Astrocyte (in vitro differentiated cells and primary cell): ENCODE measurements around the gene HSD11B2. TPM values are rescaled to one million over a fixed set of nuclear protein-coding genes. Genes with fewer than 3 reads are reported as not detected.

ENCODE experiments used
- DNase-seq: peaks from one replicate; pipeline ENCODE4 v3.0.0-alpha.2; 2010; ENCODE audit warnings: low read depth
- FAIRE-seq: peaks from 2 replicates; lab custom pipeline; 2011; peaks lifted over from hg19 to GRCh38; lab: Jason Lieb, UNC
- H2AFZ ChIP-seq: 2 replicates; pipeline ENCODE4 v1.6.0; 2012; ENCODE audit warnings: low read depth, low read length, inconsistent platforms
- H3K27ac ChIP-seq: 2 replicates; pipeline ENCODE4 v1.5.1; 2011; ENCODE audit warnings: low read depth, low read length, inconsistent platforms
- H3K27me3 ChIP-seq: 2 replicates; pipeline ENCODE4 v1.6.0; 2011; ENCODE audit warnings: low read length, inconsistent platforms; ENCODE audit not compliant: insufficient read depth
- H3K36me3 ChIP-seq: 2 replicates; pipeline ENCODE4 v1.5.1; 2011; ENCODE audit warnings: low read length, inconsistent platforms; ENCODE audit not compliant: insufficient read depth
- H3K4me1 ChIP-seq: 2 replicates; pipeline ENCODE4 v1.5.1; 2011; ENCODE audit warnings: low read length, inconsistent platforms; ENCODE audit not compliant: insufficient read depth
- H3K4me2 ChIP-seq: 2 replicates; pipeline ENCODE4 v1.6.0; 2012; ENCODE audit warnings: low read length, inconsistent platforms
- H3K4me3 ChIP-seq: 2 replicates; pipeline ENCODE4 v1.5.1; 2011; ENCODE audit warnings: low read depth, mild to moderate bottlenecking, low read length, inconsistent platforms; ENCODE audit not compliant: insufficient read depth
- H3K79me2 ChIP-seq: 2 replicates; pipeline ENCODE4 v1.6.0; 2012; ENCODE audit warnings: mild to moderate bottlenecking, low read length, inconsistent platforms; ENCODE audit not compliant: insufficient read depth
- H3K9ac ChIP-seq: 2 replicates; pipeline ENCODE4 v1.6.0; 2012; ENCODE audit warnings: mild to moderate bottlenecking, low read length, inconsistent platforms
- H3K9me3 ChIP-seq: 2 replicates; pipeline ENCODE4 v1.5.1; 2012; ENCODE audit warnings: low read depth, mild to moderate bottlenecking, low read length, inconsistent platforms; ENCODE audit not compliant: insufficient read depth
- H4K20me1 ChIP-seq: 2 replicates; pipeline ENCODE4 v1.6.0; 2012; ENCODE audit warnings: low read length, inconsistent platforms; ENCODE audit not compliant: insufficient read depth
- H3K27ac Mint-ChIP-seq: one replicate; pipeline ENCODE4 v1.8.0; 2021; ENCODE audit warnings: mild to moderate bottlenecking, mixed read lengths; ENCODE audit not compliant: unreplicated experiment
- H3K27me3 Mint-ChIP-seq: one replicate; pipeline ENCODE4 v1.8.0; 2021; ENCODE audit warnings: low read depth, mixed read lengths; ENCODE audit not compliant: unreplicated experiment
- H3K36me3 Mint-ChIP-seq: one replicate; pipeline ENCODE4 v1.8.0; 2021; ENCODE audit warnings: low read depth, mixed read lengths; ENCODE audit not compliant: unreplicated experiment
- H3K4me1 Mint-ChIP-seq: one replicate; pipeline ENCODE4 v1.8.0; 2021; ENCODE audit warnings: low read depth, mixed read lengths; ENCODE audit not compliant: unreplicated experiment
- H3K4me3 Mint-ChIP-seq: one replicate; pipeline ENCODE4 v1.8.0; 2021; ENCODE audit warnings: mild to moderate bottlenecking, moderate library complexity, mixed read lengths; ENCODE audit not compliant: unreplicated experiment
- H3K9me3 Mint-ChIP-seq: one replicate; pipeline ENCODE4 v1.8.0; 2021; ENCODE audit warnings: mild to moderate bottlenecking, mixed read lengths; ENCODE audit not compliant: unreplicated experiment
- EZH2 ChIP-seq: IDR thresholded peaks from 2 replicates; pipeline ENCODE4 v1.6.1; 2012; ENCODE audit warnings: mild to moderate bottlenecking, low read length, inconsistent platforms; ENCODE audit not compliant: insufficient read depth
- total RNA-seq: library from RNA; stranded (reverse); gene quantifications from 2 replicates; pipeline ENCODE4 v1.2.1, GENCODE V29; 2021
- TF ChIP-seq, protein P1 (sequence below): IDR thresholded peaks from 2 replicates; pipeline ENCODE4 v1.5.1; 2011; ENCODE audit warnings: low read depth, mild to moderate bottlenecking, inconsistent platforms, low read length, moderate library complexity; ENCODE audit not compliant: insufficient read depth

HSD11B2 gene
- total RNA-seq, 1 donor from 2014 or later, result not detected

DNA sequence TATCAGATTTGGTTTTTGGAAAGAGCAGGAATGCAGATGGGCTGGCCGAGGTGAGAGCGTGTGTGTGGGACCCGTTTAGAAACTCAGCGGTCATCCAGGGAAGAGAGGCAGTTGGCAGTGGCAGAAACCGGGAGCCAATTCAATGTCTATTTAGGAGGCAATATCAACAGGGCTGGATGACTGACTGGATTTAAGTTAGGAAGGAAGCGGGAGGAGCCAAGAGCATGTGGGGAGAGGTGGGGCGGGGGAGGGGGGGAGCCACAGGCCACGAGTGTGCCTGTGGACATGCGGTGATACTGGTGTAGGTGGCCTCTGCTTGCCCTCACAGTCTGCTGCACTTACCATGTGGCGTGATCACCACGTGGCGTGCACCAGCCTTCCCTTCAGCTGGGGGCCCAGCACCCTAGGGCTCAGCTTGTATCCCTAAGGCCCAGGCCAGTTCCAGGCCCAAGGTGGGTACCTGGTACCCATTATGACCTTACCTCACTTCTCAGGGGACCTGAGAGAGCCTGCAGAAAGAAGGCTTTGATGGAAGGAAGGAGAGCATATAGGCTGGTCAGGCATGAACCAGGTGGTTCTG is 26.9 kb upstream of the HSD11B2 start:
- Histone ChIP-seq H4K20me1 (peaks cover 4% of the 10 kb centered on the region), H3K4me2 (no peak overlapping the region), H3K79me2 (no peaks in the 10 kb centered on the region), H3K27me3 (no peaks in the 10 kb centered on the region), H3K9ac (no peak overlapping the region), H3K4me3 (no peak overlapping the region), H2AFZ (no peak overlapping the region), H3K9me3 (no peaks in the 10 kb centered on the region), H3K36me3 (no peaks in the 10 kb centered on the region), H3K27ac (no peak overlapping the region), H3K4me1 (peaks cover 23% of the 10 kb centered on the region)
- peaks cover 11% of the 10 kb centered on the region for H3K4me1 Mint-ChIP-seq
- no peak overlapping the region for H3K27ac Mint-ChIP-seq
- TF ChIP-seq, protein P1, sequence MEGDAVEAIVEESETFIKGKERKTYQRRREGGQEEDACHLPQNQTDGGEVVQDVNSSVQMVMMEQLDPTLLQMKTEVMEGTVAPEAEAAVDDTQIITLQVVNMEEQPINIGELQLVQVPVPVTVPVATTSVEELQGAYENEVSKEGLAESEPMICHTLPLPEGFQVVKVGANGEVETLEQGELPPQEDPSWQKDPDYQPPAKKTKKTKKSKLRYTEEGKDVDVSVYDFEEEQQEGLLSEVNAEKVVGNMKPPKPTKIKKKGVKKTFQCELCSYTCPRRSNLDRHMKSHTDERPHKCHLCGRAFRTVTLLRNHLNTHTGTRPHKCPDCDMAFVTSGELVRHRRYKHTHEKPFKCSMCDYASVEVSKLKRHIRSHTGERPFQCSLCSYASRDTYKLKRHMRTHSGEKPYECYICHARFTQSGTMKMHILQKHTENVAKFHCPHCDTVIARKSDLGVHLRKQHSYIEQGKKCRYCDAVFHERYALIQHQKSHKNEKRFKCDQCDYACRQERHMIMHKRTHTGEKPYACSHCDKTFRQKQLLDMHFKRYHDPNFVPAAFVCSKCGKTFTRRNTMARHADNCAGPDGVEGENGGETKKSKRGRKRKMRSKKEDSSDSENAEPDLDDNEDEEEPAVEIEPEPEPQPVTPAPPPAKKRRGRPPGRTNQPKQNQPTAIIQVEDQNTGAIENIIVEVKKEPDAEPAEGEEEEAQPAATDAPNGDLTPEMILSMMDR, result no peak
- no peak for TF ChIP-seq EZH2
- no peaks in the 10 kb centered on the region for H3K9me3 Mint-ChIP-seq
- DNase-seq (no peak), FAIRE-seq (no peak)
- H3K4me3 Mint-ChIP-seq, result no peak overlapping the region
- peaks cover 27% of the 10 kb centered on the region for H3K27me3 Mint-ChIP-seq
- peaks cover 4% of the 10 kb centered on the region for H3K36me3 Mint-ChIP-seq

DNA sequence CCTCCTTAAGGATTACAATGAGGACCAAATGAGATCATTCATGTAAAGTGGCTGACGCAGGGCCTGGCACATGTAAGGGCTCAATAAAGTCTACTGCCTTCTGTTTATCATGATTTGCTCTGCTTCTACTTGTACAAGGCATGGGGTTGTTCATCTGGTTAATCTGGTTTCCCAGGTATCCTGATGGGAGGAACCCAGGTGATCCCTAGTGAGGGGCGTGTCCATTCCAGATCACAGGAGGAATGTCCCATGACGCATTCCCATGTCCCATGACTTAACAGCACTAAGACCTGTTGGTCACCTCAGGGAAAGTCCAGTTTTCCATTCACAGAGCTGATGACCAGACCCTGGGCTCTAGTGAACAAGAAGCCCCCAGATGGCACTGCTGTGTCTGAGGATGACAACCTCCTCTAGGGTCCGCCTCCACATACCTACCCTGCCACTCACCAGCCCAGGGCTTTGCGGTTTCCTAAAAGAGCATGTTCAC is 26.1 kb upstream of the HSD11B2 start:
- H3K27ac ChIP-seq, result no peak overlapping the region

More for the DNA sequence above, 26.1 kb upstream of the HSD11B2 start:
- H3K27me3 ChIP-seq, result no peaks in the 10 kb centered on the region
- H3K9ac ChIP-seq, result no peak overlapping the region
- Mint-ChIP-seq H3K9me3 (no peaks in the 10 kb centered on the region), H3K27ac (no peak overlapping the region), H3K4me3 (no peak overlapping the region), H3K4me1 (peaks cover 11% of the 10 kb centered on the region), H3K36me3 (peaks cover 4% of the 10 kb centered on the region), H3K27me3 (peaks cover 27% of the 10 kb centered on the region)
- no peaks in the 10 kb centered on the region for H3K9me3 ChIP-seq
- no peak for TF ChIP-seq EZH2
- TF ChIP-seq, protein P1, result no peak
- H4K20me1 ChIP-seq, result peaks cover 2% of the 10 kb centered on the region
- DNase-seq, result no peak
- H3K4me3 ChIP-seq, result no peak overlapping the region
- no peaks in the 10 kb centered on the region for H3K36me3 ChIP-seq
- H3K79me2 ChIP-seq, result no peaks in the 10 kb centered on the region
- no peak for FAIRE-seq
- no peak overlapping the region for H2AFZ ChIP-seq
- H3K4me1 ChIP-seq, result peaks cover 21% of the 10 kb centered on the region
- no peak overlapping the region for H3K4me2 ChIP-seq
